Globus pallidus (tissue), 1 donor: ENCODE data around the gene GPR155.
"Not testable (repeated sequence)": the region's sequence is repeated elsewhere in the genome, so short reads cannot be mapped to it uniquely, and the experiment has no call there.

ENCODE experiments used
- DNase-seq: peaks from one replicate; pipeline ENCODE4 v3.0.0-alpha.2; 2015; ENCODE audit warnings: low spot score

GPR155 gene

DNA sequence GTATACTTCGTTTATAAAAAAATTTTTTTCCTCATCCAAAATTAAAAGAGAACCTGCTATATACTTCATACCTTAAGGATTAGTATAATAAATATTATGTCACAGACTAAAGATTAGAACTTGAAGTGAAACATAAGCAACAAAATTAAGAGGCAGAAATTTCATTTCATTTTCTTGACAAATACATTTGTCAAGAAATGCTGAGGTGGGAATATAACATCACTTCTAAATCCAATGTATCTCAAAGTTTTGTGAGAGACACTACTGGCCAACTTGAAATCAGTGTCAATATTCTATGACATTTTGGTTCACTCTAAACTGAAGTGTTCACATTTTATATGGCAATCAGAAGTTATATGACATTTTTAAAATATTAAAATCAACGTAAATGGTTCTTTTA is 47.5 kb downstream of the GPR155 start:
- no peak for DNase-seq

- peak; percentile 94 for DNase-seq
Observed at GRCh38 chr2:174438146-174438886, 48.5 kb downstream of the GPR155 start.

- no peak for DNase-seq
Observed at GRCh38 chr2:174436351-174436750, 50.5 kb downstream of the GPR155 start.

GRCh38 chr2:174431902-174432301 is 54.9 kb downstream of the GPR155 start:
- DNase-seq: no peak

- no peak for DNase-seq
Observed at GRCh38 chr2:174430066-174430465, 56.8 kb downstream of the GPR155 start.

GRCh38 chr2:174428214-174428613 is 58.6 kb downstream of the GPR155 start:
- DNase-seq: no peak

- DNase-seq: no peak
Observed at GRCh38 chr2:174412256-174412655, 74.6 kb downstream of the GPR155 start.

- DNase-seq: not testable (repeated sequence)
Observed at GRCh38 chr2:174410039-174410438, 76.8 kb downstream of the GPR155 start.

DNA sequence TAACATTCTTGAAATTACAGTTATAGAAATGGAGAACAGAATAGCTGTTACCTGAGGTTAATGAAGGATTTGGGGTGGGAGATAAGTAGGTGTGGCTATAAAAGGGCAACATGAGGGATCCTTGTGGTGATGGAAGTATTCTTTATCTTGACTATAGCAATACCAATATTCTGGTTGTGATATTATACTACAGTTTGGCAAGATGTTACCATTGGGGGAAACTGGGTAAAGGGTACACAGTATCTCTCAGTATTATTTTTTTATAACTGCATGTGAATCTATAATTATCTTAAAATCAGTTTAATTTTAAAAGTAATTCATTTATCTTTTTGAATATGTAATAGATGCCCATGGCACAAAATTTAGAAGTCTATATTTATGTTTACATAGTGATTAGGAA is 83.2 kb downstream of the GPR155 start:
- DNase-seq: no peak

DNA sequence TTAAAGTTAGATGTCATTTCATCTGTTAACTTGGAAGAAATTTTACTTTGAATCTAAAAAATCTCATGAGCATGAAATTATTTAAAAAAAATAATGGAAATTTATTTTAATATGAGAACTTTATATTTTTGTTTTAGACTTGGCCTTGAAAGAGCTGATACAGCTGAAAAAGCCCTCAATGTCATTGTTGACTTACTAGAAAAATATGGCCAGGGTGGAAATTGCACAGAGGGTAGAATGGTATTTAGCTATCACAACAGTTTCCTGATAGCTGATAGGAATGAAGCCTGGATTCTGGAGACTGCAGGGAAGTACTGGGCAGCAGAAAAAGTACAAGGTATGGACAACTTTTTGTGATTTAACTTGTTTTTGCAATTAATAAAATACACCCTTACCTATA is 86.0 kb downstream of the GPR155 start:
- no peak for DNase-seq

DNA sequence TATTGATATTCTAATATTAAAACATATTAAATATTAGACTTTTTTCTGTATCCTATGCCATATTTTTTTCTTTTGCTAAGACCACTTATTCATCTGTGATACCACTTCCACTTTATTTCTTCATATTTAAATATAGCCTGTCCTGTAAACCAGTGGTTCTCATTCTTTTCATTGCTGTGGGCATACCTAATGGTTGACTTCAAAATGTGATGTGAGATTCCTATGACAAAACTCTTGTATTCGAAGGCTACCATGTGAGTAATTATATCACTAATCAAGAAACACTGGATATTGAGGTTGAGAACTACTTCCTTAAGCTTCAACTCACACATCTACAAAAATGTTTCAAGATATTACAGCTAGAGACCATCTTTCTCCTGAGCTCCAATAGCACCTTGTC is 87.7 kb downstream of the GPR155 start:
- no peak for DNase-seq

GRCh38 chr2:174397773-174398172 is 89.1 kb downstream of the GPR155 start:
- no peak for DNase-seq

DNA sequence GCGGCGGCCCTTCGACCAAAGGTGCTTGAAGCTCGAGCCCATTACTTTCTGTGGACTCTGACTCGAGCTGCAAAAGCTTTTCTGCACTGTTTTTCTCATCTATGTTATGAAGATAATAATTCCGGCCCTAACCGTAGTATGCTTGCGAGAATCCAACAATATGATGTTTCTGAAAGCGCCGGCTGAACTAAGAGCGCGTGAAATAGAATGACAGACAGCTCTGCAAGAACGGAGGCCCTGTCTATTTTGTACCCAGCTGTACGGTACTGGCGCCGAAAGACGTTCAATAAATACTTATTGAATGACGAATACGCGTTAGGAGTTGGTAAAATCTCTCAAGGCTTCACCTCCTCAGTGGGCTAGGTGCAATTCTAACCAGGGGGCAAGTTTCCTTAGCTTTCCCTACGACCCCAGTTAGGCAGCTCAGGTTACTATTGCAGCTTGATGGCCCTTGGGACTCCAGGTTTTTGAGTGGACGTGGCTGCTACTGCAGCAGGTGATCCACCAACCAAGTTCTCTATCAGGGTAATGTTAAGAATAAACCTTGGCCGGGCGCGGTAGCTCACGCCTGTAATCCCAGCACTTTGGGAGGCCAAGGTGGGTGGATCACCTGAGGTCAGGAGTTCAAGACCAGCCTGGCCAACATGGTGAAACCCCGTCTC is 90.7 kb downstream of the GPR155 start:
- DNase-seq: no peak

GRCh38 chr2:174395284-174395968 is 91.4 kb downstream of the GPR155 start, which contains the start of gene SCRN3:
TSS of gene SCRN3 (plus strand) at chr2:174395730. CDS start at chr2:174398284, 2,554 bp downstream.
- DNase-seq: peak; percentile 89

GRCh38 chr2:174392706-174393105 is 94.1 kb downstream of the GPR155 start:
- no peak for DNase-seq

DNA sequence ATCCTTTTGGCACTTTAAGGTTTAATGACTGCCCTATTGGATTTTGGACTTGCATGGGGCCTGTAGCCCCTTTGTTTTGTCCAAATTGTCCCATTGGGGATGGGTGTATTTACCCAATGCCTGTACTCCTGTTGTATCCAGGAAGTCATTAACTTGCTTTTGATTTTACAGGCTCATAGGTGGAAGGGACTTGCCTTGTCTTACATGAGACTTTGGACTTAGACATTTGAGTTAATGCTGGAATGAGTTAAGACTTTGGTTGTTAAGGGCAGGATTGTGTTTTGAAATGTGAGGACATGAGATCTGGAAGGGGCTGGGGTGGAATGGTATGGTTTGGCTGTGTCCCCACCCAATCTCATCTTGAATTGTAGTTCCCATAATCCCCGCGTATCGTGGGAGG is 96.5 kb downstream of the GPR155 start:
- DNase-seq: not testable (repeated sequence)

- DNase-seq: no peak
Observed at GRCh38 chr2:174389542-174389941, 97.3 kb downstream of the GPR155 start.

DNA sequence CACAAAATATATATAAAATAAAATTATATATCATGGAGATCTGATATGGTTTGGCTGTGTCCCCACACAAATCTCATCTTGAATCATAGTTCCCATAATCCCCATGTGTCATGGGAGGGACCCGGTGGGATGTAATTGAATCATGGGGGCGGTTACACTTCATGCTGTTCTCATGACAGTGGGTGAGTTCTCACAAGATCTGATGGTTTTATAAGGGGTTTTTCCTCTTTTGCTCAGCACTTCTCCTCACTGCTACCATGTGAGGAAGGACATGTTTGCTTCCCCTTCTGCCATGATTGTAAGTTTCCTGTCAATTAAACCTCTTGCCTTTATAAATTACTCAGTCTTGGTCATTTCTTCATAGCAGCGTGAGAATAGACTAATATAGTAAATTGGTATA is 98.1 kb downstream of the GPR155 start:
- not testable (repeated sequence) for DNase-seq

GRCh38 chr2:174385201-174385600 is 101.6 kb downstream of the GPR155 start:
- no peak for DNase-seq

- DNase-seq: no peak
Observed at GRCh38 chr2:174383796-174384195, 103.0 kb downstream of the GPR155 start.
